ENCODE results near the gene SSTR3. TPM values are rescaled to one million over a fixed set of nuclear protein-coding genes. Genes with fewer than 3 reads are reported as not detected.

SSTR3 gene
- total RNA-seq, 4 donors from 2014 or later, result not detected

- Histone ChIP-seq H3K27ac (replicated peaks in 1 of 4) (no peak overlapping the region), H3K9me3 (no peaks in the 10 kb centered on the region), H3K4me3 (no peak overlapping the region), H3K27me3 (no peaks in the 10 kb centered on the region), H3K4me1 (peaks cover 31 to 35% (median 33%) of the 10 kb centered on the region in 4 donors), H3K36me3 (peaks cover 0 to 6% (median 2%) of the 10 kb centered on the region in 4 donors)
- intact Hi-C loops (cut with DNase I), result no loop called here
- no peak for DNase-seq (ENCODE audit: extremely low spot score)
- 84% methylated on average over 5 of the region's 12 CpGs for WGBS
- TF ChIP-seq POLR2A (IDR thresholded peaks at IDR 0.05; ENCODE audit: low read depth) (no peak), CTCF (IDR thresholded peaks at IDR 0.05) (no peak), POLR2AphosphoS5 (IDR thresholded peaks at IDR 0.05) (no peak), EP300 (IDR thresholded peaks at IDR 0.05) (no peak)
Observed at GRCh38 chr22:37184380-37184755, 27.9 kb downstream of the SSTR3 start.

GRCh38 chr22:37183432-37184379 is 28.6 kb downstream of the SSTR3 start:
- H3K4me1 ChIP-seq, result peaks cover 29 to 32% (median 31%) of the 10 kb centered on the region in 4 donors
- 89% methylated on average over 5 of the region's 17 CpGs for WGBS
- DNase-seq (ENCODE audit: extremely low spot score), result no peak
- intact Hi-C loops (cut with DNase I), result no loop called here
- H3K36me3 ChIP-seq, result peaks cover 0 to 6% (median 2%) of the 10 kb centered on the region in 4 donors
- H3K27ac ChIP-seq (replicated peaks in 1 of 4), result no peak overlapping the region
- H3K4me3 ChIP-seq, result no peak overlapping the region
- TF ChIP-seq POLR2AphosphoS5 (IDR thresholded peaks at IDR 0.05) (no peak), POLR2A (IDR thresholded peaks at IDR 0.05; ENCODE audit: low read depth) (no peak), CTCF (IDR thresholded peaks at IDR 0.05) (no peak), EP300 (IDR thresholded peaks at IDR 0.05) (no peak)
- no peaks in the 10 kb centered on the region for H3K9me3 ChIP-seq
- H3K27me3 ChIP-seq, result no peaks in the 10 kb centered on the region

DNA sequence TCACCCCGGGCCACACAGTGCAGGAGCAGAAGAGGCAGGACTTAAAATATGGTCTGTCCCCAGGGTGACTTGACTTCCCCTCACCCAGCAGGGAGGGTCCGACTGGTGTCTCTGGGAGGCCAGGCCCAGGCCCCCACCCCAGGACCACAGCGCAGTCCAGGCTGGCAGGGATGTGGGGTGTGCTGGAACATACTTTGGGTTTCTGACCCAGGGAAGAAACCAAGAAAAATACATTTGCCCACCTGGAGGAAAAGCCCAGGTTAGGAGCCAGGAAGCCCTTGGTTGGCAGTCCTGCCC is 29.4 kb downstream of the SSTR3 start:
- Histone ChIP-seq H3K36me3 (peaks cover 0 to 6% (median 2%) of the 10 kb centered on the region in 4 donors), H3K27ac (replicated peaks in 1 of 4) (no peak overlapping the region), H3K4me3 (no peak overlapping the region), H3K4me1 (peaks cover 29 to 32% (median 31%) of the 10 kb centered on the region in 4 donors), H3K27me3 (no peaks in the 10 kb centered on the region), H3K9me3 (no peaks in the 10 kb centered on the region)
- intact Hi-C loops (cut with DNase I), result no loop called here
- WGBS, result 72% methylated on average over 3 of the region's 3 CpGs
- DNase-seq (ENCODE audit: extremely low spot score), result no peak
- no peak for TF ChIP-seq POLR2A (IDR thresholded peaks at IDR 0.05; ENCODE audit: low read depth)
- no peak for TF ChIP-seq POLR2AphosphoS5 (IDR thresholded peaks at IDR 0.05)
- no peak for TF ChIP-seq CTCF (IDR thresholded peaks at IDR 0.05)

GRCh38 chr22:37182101-37182948 is 30.0 kb downstream of the SSTR3 start:
- Histone ChIP-seq H3K27ac (replicated peaks in 1 of 4) (no peak overlapping the region), H3K4me3 (no peak overlapping the region), H3K27me3 (no peaks in the 10 kb centered on the region), H3K4me1 (peaks cover 27 to 32% (median 30%) of the 10 kb centered on the region in 4 donors), H3K36me3 (peaks cover 0 to 6% (median 2%) of the 10 kb centered on the region in 4 donors), H3K9me3 (no peaks in the 10 kb centered on the region)
- WGBS, result 87% methylated on average over 33 of the region's 37 CpGs
- intact Hi-C loops (cut with DNase I), result no loop called here
- no peak for DNase-seq (ENCODE audit: extremely low spot score)
- TF ChIP-seq POLR2A (IDR thresholded peaks at IDR 0.05; ENCODE audit: low read depth) (no peak), CTCF (IDR thresholded peaks at IDR 0.05) (no peak), EP300 (IDR thresholded peaks at IDR 0.05) (no peak), POLR2AphosphoS5 (IDR thresholded peaks at IDR 0.05) (no peak)
